Spleen (tissue), 11 donors: ENCODE results near the gene SCN8A. TPM values are rescaled to one million over a fixed set of nuclear protein-coding genes. Genes with fewer than 3 reads are reported as not detected.

ENCODE experiments used
- DNase-seq: peaks from one replicate; pipeline ENCODE4 v3.0.0-alpha.2; 2020
- H3K27ac ChIP-seq, 8 donors: fragments of 200-600 bp; sonication (generic) in 7 of 8; 1 replicate in 4 of 8; 2 replicates in 4 of 8; pipeline versions ENCODE4 v1.5.0 to v1.8.0; 2016 to 2021; ENCODE audit warnings: inconsistent platforms in 4 of 8, mild to moderate bottlenecking in 4 of 8, moderate library complexity in 1 of 8
- H3K27me3 ChIP-seq, 7 donors: fragments of 200-600 bp; sonication (generic) in 6 of 7; replicated peaks in 1 of 7; 1 replicate in 4 of 7; 2 replicates in 3 of 7; pipeline versions ENCODE4 v1.5.0 to v1.8.0; 2016 to 2021; ENCODE audit warnings: inconsistent platforms in 3 of 7, mild to moderate bottlenecking in 1 of 7
- H3K36me3 ChIP-seq, 6 donors: fragments of 200-600 bp; sonication (generic) in 5 of 6; 1 replicate in 4 of 6; 2 replicates in 2 of 6; pipeline versions ENCODE4 v1.5.0 to v1.8.0; 2016 to 2021; ENCODE audit warnings: inconsistent platforms in 2 of 6
- H3K4me1 ChIP-seq, 6 donors: fragments of 200-600 bp; sonication (generic) in 5 of 6; 1 replicate in 3 of 6; 2 replicates in 3 of 6; pipeline versions ENCODE4 v1.5.0 to v1.8.0; 2016 to 2021; ENCODE audit warnings: inconsistent platforms in 3 of 6
- H3K4me3 ChIP-seq, 8 donors: fragments of 200-600 bp; sonication (generic) in 7 of 8; 1 replicate in 4 of 8; 2 replicates in 4 of 8; pipeline versions ENCODE4 v1.5.0 to v1.8.0; 2016 to 2021; ENCODE audit warnings: inconsistent platforms in 4 of 8, mild to moderate bottlenecking in 4 of 8, moderate library complexity in 2 of 8
- H3K9me3 ChIP-seq, 8 donors: fragments of 200-600 bp; sonication (generic) in 7 of 8; 1 replicate in 4 of 8; 2 replicates in 4 of 8; pipeline versions ENCODE4 v1.5.0 to v1.8.0; 2016 to 2021; ENCODE audit warnings: inconsistent platforms in 4 of 8
- POLR2A ChIP-seq, 3 donors: fragments of 450-650 bp; IDR thresholded peaks; one replicate each; pipeline ENCODE4 v1.5.1; 2017; ENCODE audit warnings: antibody characterized with exemption in 3 of 3, mild to moderate bottlenecking in 1 of 3
- POLR2AphosphoS5 ChIP-seq, 3 donors: sonication (generic); formaldehyde crosslinking; IDR thresholded peaks; one replicate each; pipeline ENCODE4 v1.5.1; 2017; ENCODE audit warnings: antibody characterized with exemption in 3 of 3
- WGBS, 5 donors: extraction: QIAGEN DNeasy Blood & Tissue Kit in 3 of 5; methylation state at CpG; one replicate each; pipeline versions ENCODE4 v1.1.5 to v1.1.7; 2013 to 2018; 5-methylcytosine and 5-hydroxymethylcytosine counted together
- intact Hi-C: fragments of 100-400 bp; cut with DNase I; formaldehyde crosslinking; loops from one replicate; pipeline ENCODE4 v1.15.0; 2023; ENCODE audit warnings: low total_unique reads
- polyA plus RNA-seq, 3 donors: library from polyadenylated mRNA; stranded (reverse); fragments of 200-250 nt; gene quantifications; one replicate each; pipeline ENCODE4 v1.2.1, GENCODE V29; 2013
- total RNA-seq, 7 donors: library from RNA; depleted of rRNA in 3 of 7; stranded (reverse); fragments of >200 nt in 3 of 7; fragmentation: NEBNext Ultra II Directional in 4 of 7; extraction: Animal tissue kit (Norgen Biotek cat#: 25700) in 4 of 7; gene quantifications; one replicate each; pipeline versions ENCODE4 v1.1.0 to v1.2.1, GENCODE V29; 2016 to 2021
- TF ChIP-seq, protein P1 (sequence below), 11 experiments: fragments of 200-600 bp in 7 of 11; fragments of 450-650 bp in 4 of 11; sonication (generic) in 4 of 11; IDR thresholded peaks in 8 of 11; conservative IDR thresholded peaks in 3 of 11; 1 replicate in 7 of 11; 2 replicates in 4 of 11; pipeline versions ENCODE4 v1.4.0 to v1.8.0; 2016 to 2021; ENCODE audit warnings: antibody characterized with exemption in 11 of 11, inconsistent platforms in 4 of 11, mild to moderate bottlenecking in 1 of 11
- donor health status: healthy with polysubstance abuse.
- donor health status: DM: no; HTN: no; CAD: no; lungs with moderate emphysema.
- donor health status: DM: no; HTN: no; CAD: no.
- donor health status: Bipolar disorder and iron deficiency.
- donor health status: healthy.
- donor health status: DM: no; HTN: no; CAD: no.
- donor health status: DM: yes; HTN: yes; CAD: no.

The SCN8A gene
- total and polyA plus RNA-seq, 10 donors: 0.17 to 4.7 (median 3.0) TPM

GRCh38 chr12:51813931-51814310, 222.9 kb downstream of the SCN8A start:
- TF ChIP-seq POLR2A (IDR thresholded peaks at IDR 0.05): no peak
- TF ChIP-seq, protein P1, sequence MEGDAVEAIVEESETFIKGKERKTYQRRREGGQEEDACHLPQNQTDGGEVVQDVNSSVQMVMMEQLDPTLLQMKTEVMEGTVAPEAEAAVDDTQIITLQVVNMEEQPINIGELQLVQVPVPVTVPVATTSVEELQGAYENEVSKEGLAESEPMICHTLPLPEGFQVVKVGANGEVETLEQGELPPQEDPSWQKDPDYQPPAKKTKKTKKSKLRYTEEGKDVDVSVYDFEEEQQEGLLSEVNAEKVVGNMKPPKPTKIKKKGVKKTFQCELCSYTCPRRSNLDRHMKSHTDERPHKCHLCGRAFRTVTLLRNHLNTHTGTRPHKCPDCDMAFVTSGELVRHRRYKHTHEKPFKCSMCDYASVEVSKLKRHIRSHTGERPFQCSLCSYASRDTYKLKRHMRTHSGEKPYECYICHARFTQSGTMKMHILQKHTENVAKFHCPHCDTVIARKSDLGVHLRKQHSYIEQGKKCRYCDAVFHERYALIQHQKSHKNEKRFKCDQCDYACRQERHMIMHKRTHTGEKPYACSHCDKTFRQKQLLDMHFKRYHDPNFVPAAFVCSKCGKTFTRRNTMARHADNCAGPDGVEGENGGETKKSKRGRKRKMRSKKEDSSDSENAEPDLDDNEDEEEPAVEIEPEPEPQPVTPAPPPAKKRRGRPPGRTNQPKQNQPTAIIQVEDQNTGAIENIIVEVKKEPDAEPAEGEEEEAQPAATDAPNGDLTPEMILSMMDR (IDR thresholded peaks at IDR 0.05 in 8 of 11, conservative IDR thresholded peaks at IDR 0.05 in 3 of 11): no peak
- TF ChIP-seq POLR2AphosphoS5 (IDR thresholded peaks at IDR 0.05): no peak
- peak overlapping the region in 6 of 8 donors; percentile 80 to 89 (median 84) for H3K27ac ChIP-seq

DNA sequence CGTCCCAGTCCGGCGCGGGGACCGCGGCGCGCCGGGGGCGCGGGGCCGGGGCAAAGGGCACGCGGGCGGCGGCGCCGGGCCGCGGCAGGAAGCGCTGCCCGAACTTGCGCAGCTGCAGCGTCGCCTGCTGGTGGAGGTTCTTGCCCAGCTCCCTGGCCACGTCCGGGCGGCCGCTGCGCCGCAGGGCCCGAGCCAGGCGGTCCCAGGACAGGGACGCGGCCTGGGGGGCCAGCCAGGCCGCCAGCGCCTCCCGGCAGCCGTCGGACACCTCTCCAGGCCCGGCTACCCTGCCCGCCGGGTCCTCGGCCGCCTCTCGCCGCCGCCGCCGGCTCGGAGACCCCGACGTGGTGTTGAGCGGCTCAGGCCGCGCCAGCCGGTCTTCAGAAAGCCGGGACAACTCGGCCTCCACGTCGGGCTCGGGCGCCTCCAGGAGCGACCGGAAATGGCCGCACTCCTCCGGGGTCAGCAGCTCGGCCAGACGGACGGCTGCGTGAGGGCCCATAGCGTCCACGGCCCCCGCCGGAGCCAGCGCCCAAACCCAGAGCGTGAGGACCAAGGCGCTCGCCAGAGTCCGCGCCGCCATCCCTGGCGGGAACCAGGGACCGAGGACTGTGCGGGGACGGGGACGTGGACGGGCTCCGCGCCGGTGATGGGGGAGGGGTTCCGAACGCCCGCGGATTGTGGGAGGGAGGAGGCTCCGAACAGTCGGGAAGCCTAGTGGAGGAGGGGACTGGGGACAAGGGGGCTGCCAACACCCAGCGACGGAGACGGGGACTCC, 223.5 kb downstream of the SCN8A start:
- Histone ChIP-seq H3K27me3 (peaks cover 0 to 41% (median 0%) of the 10 kb centered on the region in 7 donors), H3K4me1 (peaks cover 5 to 41% (median 23%) of the 10 kb centered on the region in 6 donors), H3K4me3 (peak overlapping the region; percentile 33 to 72 (median 46)), H3K27ac (peak overlapping the region; percentile 63 to 89 (median 83)), H3K36me3 (no peaks in the 10 kb centered on the region), H3K9me3 (no peaks in the 10 kb centered on the region)
- DNase-seq: peak; percentile 95
- intact Hi-C loops: loop anchor here (5.0 kb wide), 1 partner anchor 392 kb away; the partner anchor contains the start of gene SLC4A8
- 3 to 14% (median 4%) methylated on average over 15 to 100 of the region's 100 CpGs for WGBS, 5 donors
- TF ChIP-seq POLR2A (IDR thresholded peaks at IDR 0.05) (no peak), POLR2AphosphoS5 (IDR thresholded peaks at IDR 0.05) (peak; percentile 41 to 68 (median 67))
- TF ChIP-seq, protein P1 (IDR thresholded peaks at IDR 0.05 in 8 of 11, conservative IDR thresholded peaks at IDR 0.05 in 3 of 11): peak in 8 of 11 experiments; percentile 5 to 80 (median 72)

More at GRCh38 chr12:51813931-51814310, 222.9 kb downstream of the SCN8A start:
- DNase-seq: no peak
- H3K27me3 ChIP-seq: peaks cover 0 to 35% (median 0%) of the 10 kb centered on the region in 7 donors
- peak overlapping the region; percentile 33 to 72 (median 46) for H3K4me3 ChIP-seq
- no peaks in the 10 kb centered on the region for H3K36me3 ChIP-seq
- intact Hi-C loops: loop anchor here (5.0 kb wide), 1 partner anchor 392 kb away; the partner anchor contains the start of gene SLC4A8
- WGBS, 5 donors: 4 to 20% (median 10%) methylated on average over 9 to 34 of the region's 34 CpGs
- peaks cover 2 to 41% (median 19%) of the 10 kb centered on the region in 6 donors for H3K4me1 ChIP-seq
- no peaks in the 10 kb centered on the region for H3K9me3 ChIP-seq

- H3K27ac ChIP-seq: no peak overlapping the region
- intact Hi-C loops: no loop called here
- H3K9me3 ChIP-seq: no peaks in the 10 kb centered on the region
- peaks cover 8 to 51% (median 34%) of the 10 kb centered on the region in 6 donors for H3K4me1 ChIP-seq
- TF ChIP-seq POLR2A (IDR thresholded peaks at IDR 0.05): no peak
- TF ChIP-seq, protein P1 (IDR thresholded peaks at IDR 0.05 in 8 of 11, conservative IDR thresholded peaks at IDR 0.05 in 3 of 11): no peak
- TF ChIP-seq POLR2AphosphoS5 (IDR thresholded peaks at IDR 0.05): no peak
- DNase-seq: no peak
- 89 to 94% (median 91%) methylated on average over 6 of the region's 6 CpGs for WGBS, 5 donors
- H3K27me3 ChIP-seq: peaks cover 0 to 52% (median 0%) of the 10 kb centered on the region in 7 donors
- H3K36me3 ChIP-seq: no peaks in the 10 kb centered on the region
- peak overlapping the region in 1 of 8 donors; percentile 72 for H3K4me3 ChIP-seq
Observed at GRCh38 chr12:51815571-51815970, 224.5 kb downstream of the SCN8A start.
